GM06990 (cell line): ENCODE measurements around the gene MYOF.

Experiments
- DNase-seq: peaks from one replicate; pipeline ENCODE4 v3.0.0-alpha.2; 2011; ENCODE audit not compliant: insufficient read length; ENCODE audit errors: extremely low read depth
- H3K27me3 ChIP-seq: replicated peaks from 2 replicates; pipeline ENCODE4 v1.6.0; 2011; ENCODE audit warnings: low read length; ENCODE audit not compliant: control insufficient read depth, insufficient read depth
- H3K36me3 ChIP-seq: 2 replicates; pipeline ENCODE4 v1.5.1; 2011; ENCODE audit warnings: low read length; ENCODE audit not compliant: control insufficient read depth, insufficient read depth
- H3K4me3 ChIP-seq: replicated peaks from 2 replicates; pipeline ENCODE4 v1.5.1; 2011; ENCODE audit warnings: low read depth, mild to moderate bottlenecking, control low read depth, low read length
- TF ChIP-seq, protein P1 (sequence below): IDR thresholded peaks from 2 replicates; pipeline ENCODE4 v1.5.1; 2011; ENCODE audit warnings: low read length, control low read depth, mild to moderate bottlenecking, inconsistent platforms; ENCODE audit not compliant: insufficient read depth, poor library complexity, severe bottlenecking

The MYOF gene

DNA sequence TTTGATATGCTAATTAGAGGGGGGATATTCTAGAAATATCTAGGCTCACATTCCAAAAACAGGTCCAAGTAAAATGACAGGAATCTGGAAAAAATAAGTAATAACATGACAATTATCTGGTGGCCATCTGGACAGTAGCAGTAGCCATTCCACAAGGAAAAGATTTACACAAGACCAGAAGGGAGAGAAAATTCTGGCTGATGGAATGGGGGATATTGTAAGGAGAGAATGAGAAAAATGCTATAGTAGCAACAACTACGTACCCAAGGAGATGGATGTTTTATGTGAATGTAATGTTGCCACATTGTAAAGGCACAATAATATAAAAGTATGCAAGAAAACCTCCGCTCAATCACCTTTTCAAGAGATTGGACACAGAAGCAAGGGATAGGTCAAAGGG, 5.4 kb downstream of the MYOF start:
- Histone ChIP-seq H3K4me3 (no peak overlapping the region), H3K27me3 (no peaks in the 10 kb centered on the region; the same call in 1 of the 2 replicates), H3K36me3 (no peaks in the 10 kb centered on the region)
- TF ChIP-seq, protein P1, sequence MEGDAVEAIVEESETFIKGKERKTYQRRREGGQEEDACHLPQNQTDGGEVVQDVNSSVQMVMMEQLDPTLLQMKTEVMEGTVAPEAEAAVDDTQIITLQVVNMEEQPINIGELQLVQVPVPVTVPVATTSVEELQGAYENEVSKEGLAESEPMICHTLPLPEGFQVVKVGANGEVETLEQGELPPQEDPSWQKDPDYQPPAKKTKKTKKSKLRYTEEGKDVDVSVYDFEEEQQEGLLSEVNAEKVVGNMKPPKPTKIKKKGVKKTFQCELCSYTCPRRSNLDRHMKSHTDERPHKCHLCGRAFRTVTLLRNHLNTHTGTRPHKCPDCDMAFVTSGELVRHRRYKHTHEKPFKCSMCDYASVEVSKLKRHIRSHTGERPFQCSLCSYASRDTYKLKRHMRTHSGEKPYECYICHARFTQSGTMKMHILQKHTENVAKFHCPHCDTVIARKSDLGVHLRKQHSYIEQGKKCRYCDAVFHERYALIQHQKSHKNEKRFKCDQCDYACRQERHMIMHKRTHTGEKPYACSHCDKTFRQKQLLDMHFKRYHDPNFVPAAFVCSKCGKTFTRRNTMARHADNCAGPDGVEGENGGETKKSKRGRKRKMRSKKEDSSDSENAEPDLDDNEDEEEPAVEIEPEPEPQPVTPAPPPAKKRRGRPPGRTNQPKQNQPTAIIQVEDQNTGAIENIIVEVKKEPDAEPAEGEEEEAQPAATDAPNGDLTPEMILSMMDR: no peak
- DNase-seq: no peak

DNA sequence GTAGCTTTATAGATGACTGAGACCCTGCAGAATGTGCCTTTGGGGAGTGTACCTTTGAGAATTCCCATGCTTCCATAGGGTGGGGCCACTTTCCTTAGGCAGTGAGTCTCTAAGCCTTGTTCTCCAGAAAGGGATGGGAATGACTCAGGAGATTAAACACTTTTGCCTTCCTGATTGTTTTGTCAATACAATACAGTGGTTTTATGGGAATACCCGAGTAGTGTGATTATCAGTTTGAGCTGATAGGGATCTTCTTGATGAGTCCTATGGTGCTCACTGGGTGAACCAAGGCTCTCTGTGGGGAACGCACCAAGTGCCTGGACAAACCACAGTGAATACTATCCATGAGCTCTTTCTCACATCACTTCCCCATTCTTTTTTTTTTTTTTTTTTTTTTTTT, 6.3 kb downstream of the MYOF start:
- TF ChIP-seq, protein P1: no peak
- no peak for DNase-seq
- Histone ChIP-seq H3K4me3 (no peak overlapping the region), H3K36me3 (no peaks in the 10 kb centered on the region), H3K27me3 (no peaks in the 10 kb centered on the region; the same call in 1 of the 2 replicates)

DNA sequence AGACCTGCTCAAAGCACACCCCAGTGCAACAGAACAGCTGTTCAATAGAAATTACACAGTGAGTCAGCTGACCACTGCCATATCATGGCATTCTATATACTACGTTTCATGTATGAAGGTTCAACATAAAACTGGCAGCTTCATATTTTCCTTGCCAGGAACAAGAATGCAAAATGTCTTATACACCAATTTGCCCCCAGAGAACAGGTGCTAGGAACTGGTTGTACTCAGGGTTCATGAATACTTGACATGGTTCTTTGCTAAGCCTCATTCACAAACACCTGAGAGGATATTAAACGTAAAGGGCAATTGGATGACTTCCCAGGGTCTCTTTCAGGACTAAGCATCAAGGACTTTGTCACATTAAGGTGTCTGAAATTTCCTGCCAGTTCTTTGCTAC, 6.9 kb downstream of the MYOF start:
- no peaks in the 10 kb centered on the region for H3K27me3 ChIP-seq
- no peaks in the 10 kb centered on the region for H3K36me3 ChIP-seq
- TF ChIP-seq, protein P1: no peak
- no peak for DNase-seq
- no peak overlapping the region for H3K4me3 ChIP-seq

DNA sequence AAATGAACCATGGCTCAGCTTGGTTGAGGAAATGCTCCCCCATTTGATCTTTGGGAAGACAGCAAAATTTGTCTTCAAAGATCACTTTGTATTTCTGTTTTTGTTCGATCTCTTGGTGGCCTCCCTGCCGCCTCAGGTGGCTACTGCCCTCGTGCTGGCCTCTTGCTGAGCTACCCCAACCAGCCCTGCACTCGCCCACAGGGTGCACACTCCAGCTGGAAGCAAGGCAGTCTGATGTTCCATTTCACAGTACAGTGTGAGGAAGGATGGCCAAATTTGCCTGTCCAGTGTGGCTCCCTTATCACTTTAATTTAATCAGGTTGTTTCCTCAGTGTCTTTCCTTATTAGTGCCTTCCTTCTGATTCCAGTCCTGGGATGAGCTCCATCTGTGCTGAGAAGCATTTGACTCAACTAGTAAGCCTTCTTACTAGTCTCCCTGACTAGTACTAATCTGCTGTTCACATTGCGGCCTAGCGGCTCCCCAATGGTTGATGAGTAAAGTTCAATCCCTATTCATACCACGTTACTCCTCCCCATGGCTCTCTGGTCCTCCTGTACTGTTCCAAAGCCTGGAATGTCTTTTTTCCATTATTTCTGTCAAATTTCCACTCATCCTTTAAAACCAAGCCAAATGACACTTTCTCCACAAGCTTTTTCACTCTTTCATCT, 8.2 kb downstream of the MYOF start:
- H3K36me3 ChIP-seq: no peaks in the 10 kb centered on the region
- no peaks in the 10 kb centered on the region for H3K27me3 ChIP-seq
- TF ChIP-seq, protein P1: no peak
- H3K4me3 ChIP-seq: no peak overlapping the region
- no peak for DNase-seq

DNA sequence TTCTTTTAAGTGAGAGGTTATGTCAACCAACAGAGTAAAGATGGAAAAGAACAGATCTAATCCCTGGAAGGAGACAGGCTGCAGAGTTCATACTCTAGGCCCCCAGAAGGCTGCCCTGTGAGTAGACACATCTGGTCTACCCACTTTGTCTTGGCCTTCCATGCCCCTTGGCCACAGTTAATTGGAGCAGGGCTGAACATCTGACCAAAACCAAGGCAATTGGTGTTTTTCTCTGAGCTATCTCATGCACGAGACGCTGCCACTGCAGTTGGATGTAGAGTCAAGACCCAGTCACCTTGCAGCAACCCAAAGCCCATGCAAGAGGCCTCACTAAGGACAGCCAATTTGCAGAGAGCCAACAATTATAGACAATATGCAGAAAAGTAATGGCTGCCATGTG, 9.0 kb downstream of the MYOF start:
- no peak overlapping the region for H3K4me3 ChIP-seq
- TF ChIP-seq, protein P1: no peak
- DNase-seq: no peak
- no peaks in the 10 kb centered on the region for H3K27me3 ChIP-seq
- H3K36me3 ChIP-seq: no peaks in the 10 kb centered on the region
